Adrenal gland (tissue), 5 donors: Measurements from ENCODE around the gene MAS1L.

Experiments
- CTCF ChIP-seq, 6 experiments: fragments of 450-650 bp in 4 of 6; fragments of 200-600 bp in 2 of 6; sonication (generic) in 1 of 6; IDR thresholded peaks; 1 replicate in 5 of 6; 2 replicates in 1 of 6; pipeline versions ENCODE4 v1.5.1 to v1.8.0; 2016 to 2021; ENCODE audit warnings: antibody characterized with exemption in 6 of 6, mild to moderate bottlenecking in 2 of 6, moderate library complexity in 1 of 6
- POLR2A ChIP-seq, 2 donors: fragments of 450-650 bp; IDR thresholded peaks; one replicate each; pipeline ENCODE4 v1.6.1; 2017; ENCODE audit warnings: antibody characterized with exemption in 2 of 2, mild to moderate bottlenecking in 2 of 2, moderate library complexity in 1 of 2
- donor health status: DM: no; HTN: no; CAD: no.

- TF ChIP-seq CTCF (IDR thresholded peaks at IDR 0.05) (no peak), POLR2A (IDR thresholded peaks at IDR 0.05) (no peak)
Observed at GRCh38 chr6:29462022-29462421, 25.7 kb downstream of the MAS1L start.
